ENCODE measurements around the gene PROM1.

PROM1 gene

GRCh38 chr4:16070203-16070602 lies 13.6 kb downstream of the PROM1 start:
- Histone ChIP-seq H3K27ac (ENCODE audit: insufficient read depth, low read length, poor library complexity, severe bottlenecking) (no peak overlapping the region), H3K9me3 (ENCODE audit: control insufficient read depth, low read length) (no peaks in the 10 kb centered on the region), H3K4me1 (ENCODE audit: control insufficient read depth, insufficient read depth, low read length, poor library complexity, severe bottlenecking) (no peaks in the 10 kb centered on the region), H3K27me3 (replicated peaks; ENCODE audit: control insufficient read depth, insufficient read depth, low read length, poor library complexity, severe bottlenecking) (peaks cover 3% of the 10 kb centered on the region), H3K4me3 (ENCODE audit: insufficient read depth, low read depth, low read length, poor library complexity, severe bottlenecking) (no peak overlapping the region), H3K36me3 (ENCODE audit: control insufficient read depth, insufficient read depth, low read length) (no peaks in the 10 kb centered on the region)
- no peak for DNase-seq

DNA sequence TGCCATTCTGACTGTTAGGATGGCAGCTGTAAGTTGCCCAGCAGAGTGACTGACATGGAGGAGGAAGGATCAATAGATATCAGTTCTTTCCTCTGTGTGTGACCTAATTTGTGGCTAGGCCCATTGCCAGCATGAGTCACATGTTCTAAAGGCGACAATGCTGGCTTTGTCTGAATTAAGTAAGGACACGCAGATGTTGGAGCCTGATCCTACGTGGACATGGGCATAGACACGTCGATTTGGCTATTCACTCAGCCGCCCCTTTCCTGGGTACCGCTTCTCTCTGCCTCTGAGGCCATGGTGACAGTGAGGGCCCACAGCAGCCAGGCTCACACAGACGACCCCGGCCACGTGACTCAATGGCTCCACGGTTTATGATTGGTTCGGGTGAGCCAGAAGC lies 16.3 kb downstream of the PROM1 start:
- no peak for DNase-seq
- H3K27me3 ChIP-seq (replicated peaks; ENCODE audit: control insufficient read depth, insufficient read depth, low read length, poor library complexity, severe bottlenecking) = no peaks in the 10 kb centered on the region

GRCh38 chr4:16066586-16067128 lies 17.2 kb downstream of the PROM1 start:
- H3K9me3 ChIP-seq (ENCODE audit: control insufficient read depth, low read length) = no peaks in the 10 kb centered on the region
- no peak overlapping the region for H3K4me3 ChIP-seq (ENCODE audit: insufficient read depth, low read depth, low read length, poor library complexity, severe bottlenecking)
- DNase-seq = no peak
- no peaks in the 10 kb centered on the region for H3K27me3 ChIP-seq (replicated peaks; ENCODE audit: control insufficient read depth, insufficient read depth, low read length, poor library complexity, severe bottlenecking)
- H3K36me3 ChIP-seq (ENCODE audit: control insufficient read depth, insufficient read depth, low read length) = no peaks in the 10 kb centered on the region
- no peaks in the 10 kb centered on the region for H3K4me1 ChIP-seq (ENCODE audit: control insufficient read depth, insufficient read depth, low read length, poor library complexity, severe bottlenecking)
- H3K27ac ChIP-seq (ENCODE audit: insufficient read depth, low read length, poor library complexity, severe bottlenecking) = no peak overlapping the region

More for the DNA sequence above, 16.3 kb downstream of the PROM1 start:
- Histone ChIP-seq H3K36me3 (ENCODE audit: control insufficient read depth, insufficient read depth, low read length) (no peaks in the 10 kb centered on the region), H3K9me3 (ENCODE audit: control insufficient read depth, low read length) (no peaks in the 10 kb centered on the region), H3K4me1 (ENCODE audit: control insufficient read depth, insufficient read depth, low read length, poor library complexity, severe bottlenecking) (no peaks in the 10 kb centered on the region), H3K27ac (ENCODE audit: insufficient read depth, low read length, poor library complexity, severe bottlenecking) (no peak overlapping the region), H3K4me3 (ENCODE audit: insufficient read depth, low read depth, low read length, poor library complexity, severe bottlenecking) (no peak overlapping the region)

DNA sequence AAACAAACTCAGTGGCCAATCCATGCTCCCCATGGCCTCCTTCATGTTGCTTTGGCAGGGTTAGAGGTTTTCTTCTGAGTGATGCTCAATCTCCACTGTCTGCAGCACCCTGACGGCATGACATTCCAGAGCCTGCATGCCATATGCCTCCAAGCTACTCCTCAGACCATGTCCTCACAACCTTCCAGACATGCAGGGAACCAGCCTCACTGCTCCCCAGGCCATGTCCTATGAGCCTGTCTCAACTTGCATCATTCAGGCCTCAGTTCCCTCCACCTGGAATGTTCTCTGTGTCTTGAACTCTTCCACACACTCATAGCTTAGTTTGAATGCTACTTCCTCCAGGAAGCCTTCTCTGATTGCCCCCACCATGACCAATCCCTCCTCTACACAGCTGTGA lies 18.8 kb downstream of the PROM1 start:
- no peaks in the 10 kb centered on the region for H3K9me3 ChIP-seq (ENCODE audit: control insufficient read depth, low read length)
- no peaks in the 10 kb centered on the region for H3K27me3 ChIP-seq (replicated peaks; ENCODE audit: control insufficient read depth, insufficient read depth, low read length, poor library complexity, severe bottlenecking)
- H3K27ac ChIP-seq (ENCODE audit: insufficient read depth, low read length, poor library complexity, severe bottlenecking) = no peak overlapping the region
- DNase-seq = no peak
- no peak overlapping the region for H3K4me3 ChIP-seq (ENCODE audit: insufficient read depth, low read depth, low read length, poor library complexity, severe bottlenecking)
- H3K36me3 ChIP-seq (ENCODE audit: control insufficient read depth, insufficient read depth, low read length) = no peaks in the 10 kb centered on the region
- no peaks in the 10 kb centered on the region for H3K4me1 ChIP-seq (ENCODE audit: control insufficient read depth, insufficient read depth, low read length, poor library complexity, severe bottlenecking)

- Histone ChIP-seq H3K4me1 (ENCODE audit: control insufficient read depth, insufficient read depth, low read length, poor library complexity, severe bottlenecking) (no peaks in the 10 kb centered on the region), H3K9me3 (ENCODE audit: control insufficient read depth, low read length) (no peaks in the 10 kb centered on the region), H3K36me3 (ENCODE audit: control insufficient read depth, insufficient read depth, low read length) (no peaks in the 10 kb centered on the region), H3K4me3 (ENCODE audit: insufficient read depth, low read depth, low read length, poor library complexity, severe bottlenecking) (no peak overlapping the region), H3K27me3 (replicated peaks; ENCODE audit: control insufficient read depth, insufficient read depth, low read length, poor library complexity, severe bottlenecking) (no peaks in the 10 kb centered on the region), H3K27ac (ENCODE audit: insufficient read depth, low read length, poor library complexity, severe bottlenecking) (no peak overlapping the region)
- DNase-seq = no peak
Measured at GRCh38 chr4:16062601-16063000, 21.2 kb downstream of the PROM1 start.

DNA sequence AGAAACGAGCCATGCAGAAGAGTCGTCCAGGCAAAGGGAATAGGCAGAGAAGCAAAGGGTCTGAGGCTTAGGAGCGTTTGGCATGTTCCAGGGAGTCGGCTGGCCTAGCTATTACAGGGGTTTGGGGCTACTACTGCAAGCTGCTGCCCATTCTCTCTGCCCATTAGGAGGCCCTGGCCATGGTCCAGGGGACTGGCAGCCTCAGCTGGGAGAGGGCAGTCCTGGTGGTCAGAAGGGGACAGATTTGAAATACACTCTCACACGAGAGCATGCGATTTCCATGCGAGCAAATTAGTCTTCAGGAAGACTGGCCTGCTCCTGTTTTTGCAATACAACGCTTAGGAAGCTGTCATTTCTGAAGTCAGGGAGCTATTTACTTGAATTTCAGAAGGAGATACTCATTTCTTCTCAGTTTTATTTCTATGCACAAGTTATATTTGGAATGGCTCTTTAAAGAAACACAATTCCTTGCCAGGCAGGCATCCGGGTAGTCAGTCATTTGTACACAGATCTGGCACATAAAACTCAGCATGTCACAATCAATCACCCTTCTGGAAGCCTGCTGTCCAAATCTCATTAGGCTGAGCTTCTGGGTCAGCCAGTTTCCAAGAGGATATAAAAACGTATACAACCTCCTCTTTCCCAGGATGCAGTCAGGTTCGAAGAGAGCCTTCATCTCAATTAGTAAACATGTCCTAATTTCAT lies 27.0 kb downstream of the PROM1 start:
- Histone ChIP-seq H3K27ac (ENCODE audit: insufficient read depth, low read length, poor library complexity, severe bottlenecking) (no peak overlapping the region), H3K27me3 (replicated peaks; ENCODE audit: control insufficient read depth, insufficient read depth, low read length, poor library complexity, severe bottlenecking) (no peaks in the 10 kb centered on the region), H3K36me3 (ENCODE audit: control insufficient read depth, insufficient read depth, low read length) (no peaks in the 10 kb centered on the region), H3K9me3 (ENCODE audit: control insufficient read depth, low read length) (no peaks in the 10 kb centered on the region), H3K4me1 (ENCODE audit: control insufficient read depth, insufficient read depth, low read length, poor library complexity, severe bottlenecking) (no peaks in the 10 kb centered on the region), H3K4me3 (ENCODE audit: insufficient read depth, low read depth, low read length, poor library complexity, severe bottlenecking) (no peak overlapping the region)
- no peak for DNase-seq

DNA sequence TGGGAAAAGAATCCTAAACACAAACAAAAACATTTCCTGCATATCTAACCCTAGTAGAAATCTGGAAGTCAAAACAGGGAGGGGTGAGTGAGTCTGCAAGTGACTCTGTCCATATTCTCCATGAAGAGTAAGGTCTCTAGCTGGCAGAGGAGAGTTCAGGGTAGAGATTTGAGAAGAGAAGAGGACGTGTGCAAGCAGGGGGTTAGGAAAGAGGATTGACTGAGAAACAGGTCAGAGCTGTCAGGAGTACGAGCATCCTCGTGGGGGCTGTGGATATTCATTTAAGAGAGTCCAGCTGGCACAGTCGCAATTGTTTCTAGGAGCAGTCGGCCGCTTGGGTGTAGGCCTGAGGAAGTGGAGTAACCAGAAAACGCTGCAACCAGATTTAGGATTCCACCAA lies 27.9 kb downstream of the PROM1 start:
- no peak overlapping the region for H3K4me3 ChIP-seq (ENCODE audit: insufficient read depth, low read depth, low read length, poor library complexity, severe bottlenecking)
- H3K27ac ChIP-seq (ENCODE audit: insufficient read depth, low read length, poor library complexity, severe bottlenecking) = no peak overlapping the region
- no peaks in the 10 kb centered on the region for H3K4me1 ChIP-seq (ENCODE audit: control insufficient read depth, insufficient read depth, low read length, poor library complexity, severe bottlenecking)
- no peak for DNase-seq
- H3K27me3 ChIP-seq (replicated peaks; ENCODE audit: control insufficient read depth, insufficient read depth, low read length, poor library complexity, severe bottlenecking) = no peaks in the 10 kb centered on the region
- H3K36me3 ChIP-seq (ENCODE audit: control insufficient read depth, insufficient read depth, low read length) = no peaks in the 10 kb centered on the region
- no peaks in the 10 kb centered on the region for H3K9me3 ChIP-seq (ENCODE audit: control insufficient read depth, low read length)

- DNase-seq = no peak
- Histone ChIP-seq H3K9me3 (ENCODE audit: control insufficient read depth, low read length) (no peaks in the 10 kb centered on the region), H3K27me3 (replicated peaks; ENCODE audit: control insufficient read depth, insufficient read depth, low read length, poor library complexity, severe bottlenecking) (no peaks in the 10 kb centered on the region), H3K4me1 (ENCODE audit: control insufficient read depth, insufficient read depth, low read length, poor library complexity, severe bottlenecking) (no peaks in the 10 kb centered on the region), H3K4me3 (ENCODE audit: insufficient read depth, low read depth, low read length, poor library complexity, severe bottlenecking) (no peak overlapping the region), H3K27ac (ENCODE audit: insufficient read depth, low read length, poor library complexity, severe bottlenecking) (no peak overlapping the region), H3K36me3 (ENCODE audit: control insufficient read depth, insufficient read depth, low read length) (no peaks in the 10 kb centered on the region)
Measured at GRCh38 chr4:16055471-16055870, 28.4 kb downstream of the PROM1 start.

DNA sequence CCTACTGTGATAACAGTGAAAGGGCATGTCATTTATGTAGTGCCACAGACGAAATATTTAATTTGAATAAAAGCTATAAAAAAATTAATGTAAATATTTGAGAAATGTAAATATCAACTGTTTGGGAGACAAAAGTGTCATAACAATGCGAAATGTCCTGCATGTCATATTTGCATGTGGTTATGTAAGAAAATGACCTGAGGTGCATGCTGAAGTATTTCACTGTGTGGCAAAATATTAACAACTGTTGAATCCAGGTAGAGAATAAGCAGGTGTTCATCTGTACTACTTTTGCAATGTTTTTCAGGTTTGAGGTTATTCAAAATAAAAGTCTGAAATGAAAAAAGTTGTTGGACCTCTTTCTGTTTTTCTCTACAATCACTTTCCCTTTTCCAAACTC lies 30.9 kb downstream of the PROM1 start:
- Histone ChIP-seq H3K27me3 (replicated peaks; ENCODE audit: control insufficient read depth, insufficient read depth, low read length, poor library complexity, severe bottlenecking) (peaks cover 2% of the 10 kb centered on the region), H3K9me3 (ENCODE audit: control insufficient read depth, low read length) (no peaks in the 10 kb centered on the region), H3K36me3 (ENCODE audit: control insufficient read depth, insufficient read depth, low read length) (no peaks in the 10 kb centered on the region), H3K4me3 (ENCODE audit: insufficient read depth, low read depth, low read length, poor library complexity, severe bottlenecking) (no peak overlapping the region), H3K27ac (ENCODE audit: insufficient read depth, low read length, poor library complexity, severe bottlenecking) (no peak overlapping the region), H3K4me1 (ENCODE audit: control insufficient read depth, insufficient read depth, low read length, poor library complexity, severe bottlenecking) (no peaks in the 10 kb centered on the region)
- no peak for DNase-seq

- no peaks in the 10 kb centered on the region for H3K36me3 ChIP-seq (ENCODE audit: control insufficient read depth, insufficient read depth, low read length)
- no peaks in the 10 kb centered on the region for H3K4me1 ChIP-seq (ENCODE audit: control insufficient read depth, insufficient read depth, low read length, poor library complexity, severe bottlenecking)
- DNase-seq = no peak
- no peaks in the 10 kb centered on the region for H3K9me3 ChIP-seq (ENCODE audit: control insufficient read depth, low read length)
- peaks cover 2% of the 10 kb centered on the region for H3K27me3 ChIP-seq (replicated peaks; ENCODE audit: control insufficient read depth, insufficient read depth, low read length, poor library complexity, severe bottlenecking)
- H3K4me3 ChIP-seq (ENCODE audit: insufficient read depth, low read depth, low read length, poor library complexity, severe bottlenecking) = no peak overlapping the region
- no peak overlapping the region for H3K27ac ChIP-seq (ENCODE audit: insufficient read depth, low read length, poor library complexity, severe bottlenecking)
Measured at GRCh38 chr4:16051980-16052379, 31.8 kb downstream of the PROM1 start.

Measured in effector memory CD4-positive, alpha-beta T cell (primary cell).